ENCODE data around the gene ERFL. TPM values are rescaled to one million over a fixed set of nuclear protein-coding genes. Genes with fewer than 3 reads are reported as not detected.
A peak's percentile ranks its signal among the peaks of the same experiment; 100 is the strongest.

Gene ERFL
- total RNA-seq, 1 experiment from 2014 or later, result 0.79 TPM

DNA sequence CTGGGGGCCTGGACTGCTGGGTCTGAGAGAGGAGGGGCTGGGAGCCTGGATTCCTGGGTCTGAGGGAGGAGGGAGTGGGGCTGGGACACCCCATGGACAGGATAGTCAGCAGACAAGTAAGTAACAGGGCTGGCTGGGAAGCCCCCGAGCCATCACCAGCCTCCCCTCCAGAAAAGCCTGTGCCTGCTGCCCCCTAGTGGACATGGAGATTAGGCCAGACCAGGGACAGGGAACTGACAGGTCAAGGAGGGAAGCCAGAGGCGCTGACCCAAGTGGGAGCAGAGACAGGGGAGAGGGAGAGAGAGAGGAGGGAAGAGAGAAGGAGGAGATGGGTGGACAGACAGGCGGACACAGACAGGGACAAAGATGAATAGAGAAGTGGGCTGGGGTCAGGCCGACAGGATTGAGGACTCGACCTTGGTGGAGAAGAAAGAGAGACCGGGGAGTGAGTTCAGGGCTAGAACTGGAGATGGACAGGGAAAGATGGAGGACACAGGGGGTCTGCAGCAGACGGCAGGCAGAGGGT lies 6.7 kb upstream of the ERFL start:
- no peaks in the 10 kb centered on the region for H4K20me1 ChIP-seq (ENCODE audit: insufficient read depth)
- peak; percentile 90 for ATAC-seq

DNA sequence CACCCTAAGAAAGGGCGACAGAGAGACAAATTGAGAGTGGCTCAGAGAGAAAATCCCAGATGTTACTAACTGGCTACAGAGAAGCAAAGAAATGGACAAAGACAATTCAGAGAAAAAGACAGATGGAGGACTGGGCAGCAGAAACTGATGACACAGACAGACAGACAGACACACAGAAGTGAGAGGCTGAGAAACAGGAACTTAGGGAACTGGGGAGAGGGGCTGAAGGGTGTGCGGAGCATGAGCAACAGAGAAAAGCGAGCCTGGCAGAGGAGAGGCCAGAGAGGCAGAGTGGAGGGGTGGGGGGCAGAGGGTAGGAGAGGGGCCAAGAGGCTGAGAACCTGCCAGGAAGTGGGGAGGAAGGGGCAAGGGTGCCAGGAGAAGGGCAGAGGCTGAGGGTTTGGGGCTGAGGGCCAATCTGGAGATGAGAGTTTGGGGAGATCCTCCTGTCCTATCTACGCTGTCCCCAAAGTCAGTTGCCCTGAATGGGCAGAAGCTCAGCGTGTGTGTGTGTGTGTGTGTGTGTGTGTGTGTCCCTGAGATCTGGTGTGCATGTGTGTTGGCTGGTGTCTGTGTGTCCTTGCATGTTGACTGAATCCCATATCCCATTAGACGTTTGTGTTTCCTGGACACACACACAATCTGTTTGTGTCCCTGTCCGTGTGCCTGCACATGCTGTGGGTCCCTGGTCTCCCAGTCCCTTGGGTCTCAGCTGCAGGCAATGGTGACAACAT lies 5.6 kb upstream of the ERFL start:
- Histone ChIP-seq H3K27me3 (ENCODE audit: insufficient read depth, low read length) (no peaks in the 10 kb centered on the region; the same call in 1 of the 2 replicates), H3K9me2 (ENCODE audit: insufficient read depth) (no peaks in the 10 kb centered on the region), H3K9ac (ENCODE audit: low read length) (no peak overlapping the region), H3K4me1 (ENCODE audit: control insufficient read depth in 1 of 2, insufficient read depth in 2 of 2, low read length in 2 of 2) (peaks cover 10 to 30% of the 10 kb centered on the region in 2 experiments), H4K20me1 (ENCODE audit: insufficient read depth) (no peaks in the 10 kb centered on the region), H3K36me3 (ENCODE audit: control insufficient read depth in 1 of 2, insufficient read depth in 2 of 2, low read length in 2 of 2) (no peaks in the 10 kb centered on the region), H2AFZ (ENCODE audit: low read depth, low read length, poor library complexity, severe bottlenecking) (no peak overlapping the region), H3K4me2 (ENCODE audit: low read length) (no peak overlapping the region), H3K9me3 (ENCODE audit: control insufficient read depth in 1 of 2, insufficient read depth in 1 of 2, low read depth in 1 of 2, low read length in 2 of 2) (no peaks in the 10 kb centered on the region), H3K27ac (ENCODE audit: low read depth, low read length) (no peak overlapping the region), H3K4me3 (replicated peaks in 1 of 2; ENCODE audit: low read depth in 1 of 2, low read length in 2 of 2) (no peak overlapping the region), H3K79me2 (ENCODE audit: insufficient read depth, low read length) (no peaks in the 10 kb centered on the region)
- intact Hi-C loops (cut with micrococcal nuclease), result no loop called here
- DNase-seq (ENCODE audit: low read depth, low spot score) (no peak), ATAC-seq (no peak)
- ChIA-PET RAD21 (ENCODE audit: low non-redundant PET in 1 of 2, low total read pairs in 2 of 2, uncharacterized antibody in 2 of 2, unreplicated experiment in 2 of 2) (no interaction called here), CTCF (no interaction called here), POLR2A (no interaction called here)
- BruUV-seq (replicated peaks), result no TSS peak
- TF ChIP-seq EZH2phosphoT487 (IDR thresholded peaks at IDR 0.05; ENCODE audit: borderline replicate concordance) (no peak), EGR1 (IDR thresholded peaks at IDR 0.05; ENCODE audit: low read depth) (no peak), ELF1 (IDR thresholded peaks at IDR 0.05; ENCODE audit: borderline replicate concordance, low read depth) (no peak), SP1 (IDR thresholded peaks at IDR 0.05; ENCODE audit: low read depth) (no peak), POLR2AphosphoS5 (IDR thresholded peaks at IDR 0.05; ENCODE audit: low read depth, low read length) (no peak), TCF7L2 (IDR thresholded peaks at IDR 0.05; ENCODE audit: borderline replicate concordance, extremely low read depth, insufficient read depth, insufficient read length) (no peak), POLR2A (IDR thresholded peaks at IDR 0.05; ENCODE audit: borderline replicate concordance, extremely low read depth, insufficient read depth, insufficient read length) (no peak), RAD21 (IDR thresholded peaks at IDR 0.05; ENCODE audit: low read depth) (no peak), YY1 (IDR thresholded peaks at IDR 0.05; ENCODE audit: extremely low read depth, insufficient replicate concordance, low read depth, low read length) (no peak), ZFX (IDR thresholded peaks at IDR 0.05) (no peak), EZH2 (IDR thresholded peaks at IDR 0.05) (no peak)
- TF ChIP-seq, protein P1, sequence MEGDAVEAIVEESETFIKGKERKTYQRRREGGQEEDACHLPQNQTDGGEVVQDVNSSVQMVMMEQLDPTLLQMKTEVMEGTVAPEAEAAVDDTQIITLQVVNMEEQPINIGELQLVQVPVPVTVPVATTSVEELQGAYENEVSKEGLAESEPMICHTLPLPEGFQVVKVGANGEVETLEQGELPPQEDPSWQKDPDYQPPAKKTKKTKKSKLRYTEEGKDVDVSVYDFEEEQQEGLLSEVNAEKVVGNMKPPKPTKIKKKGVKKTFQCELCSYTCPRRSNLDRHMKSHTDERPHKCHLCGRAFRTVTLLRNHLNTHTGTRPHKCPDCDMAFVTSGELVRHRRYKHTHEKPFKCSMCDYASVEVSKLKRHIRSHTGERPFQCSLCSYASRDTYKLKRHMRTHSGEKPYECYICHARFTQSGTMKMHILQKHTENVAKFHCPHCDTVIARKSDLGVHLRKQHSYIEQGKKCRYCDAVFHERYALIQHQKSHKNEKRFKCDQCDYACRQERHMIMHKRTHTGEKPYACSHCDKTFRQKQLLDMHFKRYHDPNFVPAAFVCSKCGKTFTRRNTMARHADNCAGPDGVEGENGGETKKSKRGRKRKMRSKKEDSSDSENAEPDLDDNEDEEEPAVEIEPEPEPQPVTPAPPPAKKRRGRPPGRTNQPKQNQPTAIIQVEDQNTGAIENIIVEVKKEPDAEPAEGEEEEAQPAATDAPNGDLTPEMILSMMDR (IDR thresholded peaks at IDR 0.05 in 2 of 3, conservative IDR thresholded peaks at IDR 0.05 in 1 of 3; ENCODE audit: borderline replicate concordance in 1 of 3, insufficient read depth in 1 of 3, low read depth in 2 of 3, low read length in 2 of 3), result no peak

More for the DNA sequence above, 6.7 kb upstream of the ERFL start:
- H3K9ac ChIP-seq (ENCODE audit: low read length), result no peak overlapping the region
- no peak for TF ChIP-seq YY1 (IDR thresholded peaks at IDR 0.05; ENCODE audit: extremely low read depth, insufficient replicate concordance, low read depth, low read length)
- TF ChIP-seq RAD21 (IDR thresholded peaks at IDR 0.05; ENCODE audit: low read depth), result peak; percentile 86
- TF ChIP-seq SIN3A (IDR thresholded peaks at IDR 0.05; ENCODE audit: low read depth), result no peak
- TF ChIP-seq, protein P1 (IDR thresholded peaks at IDR 0.05 in 2 of 3, conservative IDR thresholded peaks at IDR 0.05 in 1 of 3; ENCODE audit: borderline replicate concordance in 1 of 3, insufficient read depth in 1 of 3, low read depth in 2 of 3, low read length in 2 of 3), result peak; percentile 82 to 97 (median 93)
- BruUV-seq (replicated peaks), result no TSS peak
- H3K4me2 ChIP-seq (ENCODE audit: low read length), result no peak overlapping the region
- H3K36me3 ChIP-seq (ENCODE audit: control insufficient read depth in 1 of 2, insufficient read depth in 2 of 2, low read length in 2 of 2), result no peaks in the 10 kb centered on the region
- ChIA-PET RAD21 (ENCODE audit: low non-redundant PET in 1 of 2, low total read pairs in 2 of 2, uncharacterized antibody in 2 of 2, unreplicated experiment in 2 of 2) (no interaction called here), CTCF (interaction anchor here (0.7 kb wide), 1 partner anchor 62 kb away, joined by 3 read pairs; no protein-coding TSS in a partner anchor), POLR2A (no interaction called here)
- no peak overlapping the region for H2AFZ ChIP-seq (ENCODE audit: low read depth, low read length, poor library complexity, severe bottlenecking)
- intact Hi-C loops (cut with micrococcal nuclease), result no loop called here
- no peak overlapping the region for H3K27ac ChIP-seq (ENCODE audit: low read depth, low read length)
- no peaks in the 10 kb centered on the region for H3K9me2 ChIP-seq (ENCODE audit: insufficient read depth)
- H3K4me1 ChIP-seq (ENCODE audit: control insufficient read depth in 1 of 2, insufficient read depth in 2 of 2, low read length in 2 of 2), result peaks cover 6 to 20% of the 10 kb centered on the region in 2 experiments; a peak in 3 of 4 replicates
- no peaks in the 10 kb centered on the region for H3K79me2 ChIP-seq (ENCODE audit: insufficient read depth, low read length)
- no peak overlapping the region for H3K4me3 ChIP-seq (replicated peaks in 1 of 2; ENCODE audit: low read depth in 1 of 2, low read length in 2 of 2)
- H3K9me3 ChIP-seq (ENCODE audit: control insufficient read depth in 1 of 2, insufficient read depth in 1 of 2, low read depth in 1 of 2, low read length in 2 of 2), result no peaks in the 10 kb centered on the region
- peak; percentile 43 for DNase-seq (ENCODE audit: low read depth, low spot score)
- H3K27me3 ChIP-seq (ENCODE audit: insufficient read depth, low read length), result no peaks in the 10 kb centered on the region; the same call in 1 of the 2 replicates

All from HCT116 (cell line).